Stimulated activated naive B cell treated with anti-CD40 and anti-IgM and Interleukin-4, amounts not matched to agents 10 μg/mL and 1 μg/mL and 100 μg/mL, for 72 hours (primary cell): Measurements from ENCODE around the gene HYOU1.
"Not testable (repeated sequence)": the region's sequence is repeated elsewhere in the genome, so short reads cannot be mapped to it uniquely, and the experiment has no call there.

Source experiments
- ATAC-seq, 2 donors: fragments of 150-1000 bp; cut with Tn5 transposase; replicated peaks; 2 replicates each; pipeline ENCODE4 v1.10.0; 2021; ENCODE audit warnings: moderate library complexity in 1 of 2
- DNase-seq: peaks from one replicate; pipeline ENCODE4 v3.0.0; 2021
- H3K27ac Mint-ChIP-seq: one replicate; pipeline ENCODE4 v1.8.0; 2022; ENCODE audit warnings: mild to moderate bottlenecking, mixed read lengths
- H3K27me3 Mint-ChIP-seq, 2 donors: one replicate each; pipeline ENCODE4 v1.8.0; 2022; ENCODE audit warnings: mixed read lengths in 2 of 2
- H3K36me3 Mint-ChIP-seq, 2 donors: one replicate each; pipeline ENCODE4 v1.8.0; 2022; ENCODE audit warnings: mixed read lengths in 2 of 2, mild to moderate bottlenecking in 1 of 2
- H3K4me1 Mint-ChIP-seq, 2 donors: one replicate each; pipeline ENCODE4 v1.8.0; 2022; ENCODE audit warnings: mixed read lengths in 2 of 2, mild to moderate bottlenecking in 1 of 2
- H3K4me3 Mint-ChIP-seq, 2 donors: one replicate each; pipeline ENCODE4 v1.8.0; 2022; ENCODE audit warnings: mild to moderate bottlenecking in 2 of 2, mixed read lengths in 2 of 2, moderate library complexity in 1 of 2
- H3K9me3 Mint-ChIP-seq, 2 donors: one replicate each; pipeline ENCODE4 v1.8.0; 2022; ENCODE audit warnings: mixed read lengths in 2 of 2, mild to moderate bottlenecking in 1 of 2

Gene HYOU1

DNA sequence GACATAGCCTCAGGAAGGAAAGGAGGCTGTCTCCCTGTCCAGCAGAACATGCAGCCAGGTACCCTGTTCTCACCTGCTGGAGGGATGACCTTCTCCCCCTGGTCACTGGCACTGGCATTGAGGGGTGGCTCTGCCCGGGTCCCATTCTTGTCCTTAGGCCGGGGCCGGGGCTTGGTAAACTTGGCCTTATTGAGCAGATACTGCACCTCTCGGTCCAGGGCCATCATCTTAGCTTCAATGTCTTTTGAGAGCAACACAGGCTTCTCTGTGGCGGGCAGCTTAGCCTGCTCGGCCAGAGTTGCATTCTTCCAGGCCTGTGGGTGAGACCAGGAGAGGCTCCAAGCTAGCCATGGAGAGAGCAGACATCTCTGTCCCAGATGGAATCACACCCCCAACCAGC lies 10.5 kb downstream of the HYOU1 start:
- DNase-seq (no peak), ATAC-seq (no peak)
- H3K4me1 Mint-ChIP-seq: peaks cover 15 to 16% of the 10 kb centered on the region in 2 donors
- no peak overlapping the region for H3K27ac Mint-ChIP-seq
- no peaks in the 10 kb centered on the region for H3K9me3 Mint-ChIP-seq
- H3K36me3 Mint-ChIP-seq: peaks cover 55 to 66% of the 10 kb centered on the region in 2 donors
- H3K4me3 Mint-ChIP-seq: no peak overlapping the region
- H3K27me3 Mint-ChIP-seq: no peaks in the 10 kb centered on the region

- Mint-ChIP-seq H3K9me3 (no peaks in the 10 kb centered on the region), H3K4me1 (peaks cover 8 to 9% of the 10 kb centered on the region in 2 donors), H3K4me3 (no peak overlapping the region), H3K27ac (no peak overlapping the region), H3K27me3 (no peaks in the 10 kb centered on the region), H3K36me3 (peaks cover 46 to 54% of the 10 kb centered on the region in 2 donors)
- DNase-seq: no peak
- ATAC-seq: no peak
Observed at GRCh38 chr11:119044708-119045107, 12.3 kb downstream of the HYOU1 start.

DNA sequence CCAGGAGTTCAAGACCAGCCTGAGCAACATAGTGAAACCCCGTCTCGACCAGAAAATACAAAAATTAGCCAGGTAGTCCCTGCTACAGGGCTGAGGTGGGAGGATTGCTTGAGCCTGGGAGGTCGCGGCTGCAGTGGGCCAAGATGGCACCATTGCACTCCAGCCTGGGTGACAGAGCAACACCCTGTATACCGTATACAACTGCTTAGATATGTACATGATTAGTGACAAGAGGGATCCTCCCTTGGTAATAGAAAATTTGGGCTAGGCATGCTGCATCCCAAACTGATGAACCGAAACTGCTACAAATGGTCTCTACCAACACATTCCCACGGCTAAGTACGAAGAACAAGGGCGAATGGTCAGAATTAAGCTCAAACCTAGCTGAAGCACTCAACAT lies 14.1 kb downstream of the HYOU1 start:
- no peak for ATAC-seq
- Mint-ChIP-seq H3K4me3 (no peak overlapping the region), H3K4me1 (peaks cover 12 to 16% of the 10 kb centered on the region in 2 donors), H3K27ac (no peak overlapping the region), H3K9me3 (no peaks in the 10 kb centered on the region), H3K27me3 (no peaks in the 10 kb centered on the region), H3K36me3 (peaks cover 30 to 38% of the 10 kb centered on the region in 2 donors)
- no peak for DNase-seq

- Mint-ChIP-seq H3K9me3 (no peaks in the 10 kb centered on the region), H3K36me3 (peaks cover 23 to 30% of the 10 kb centered on the region in 2 donors), H3K27ac (no peak overlapping the region), H3K4me1 (peaks cover 12 to 16% of the 10 kb centered on the region in 2 donors), H3K4me3 (no peak overlapping the region), H3K27me3 (no peaks in the 10 kb centered on the region)
- peak in 1 of 2 donors; percentile 20 for ATAC-seq
- DNase-seq: no peak
Observed at GRCh38 chr11:119041821-119042514, 15.0 kb downstream of the HYOU1 start.

DNA sequence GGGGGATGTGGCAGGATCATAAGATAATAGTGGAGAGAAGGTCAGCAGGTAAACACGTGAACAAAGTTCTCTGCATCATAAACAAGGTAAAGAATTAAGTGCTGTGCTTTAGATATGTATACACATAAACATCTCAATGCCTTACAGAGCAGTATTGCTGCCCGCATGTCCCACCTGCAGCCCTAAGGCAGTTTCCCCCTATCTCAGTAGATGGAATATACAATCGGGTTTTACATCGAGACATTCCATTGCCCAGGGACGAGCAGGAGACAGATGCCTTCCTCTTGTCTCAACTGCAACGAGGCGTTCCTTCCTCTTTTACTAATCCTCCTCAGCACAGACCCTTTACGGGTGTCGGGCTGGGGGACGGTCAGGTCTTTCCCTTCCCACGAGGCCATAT lies 17.5 kb downstream of the HYOU1 start:
- not testable (repeated sequence) for H3K36me3 Mint-ChIP-seq, DNase-seq, H3K4me3 Mint-ChIP-seq, ATAC-seq, H3K27me3 Mint-ChIP-seq, H3K27ac Mint-ChIP-seq, H3K9me3 Mint-ChIP-seq
- H3K4me1 Mint-ChIP-seq: peaks cover 12 to 16% of the 10 kb centered on the region in 2 donors

GRCh38 chr11:119038884-119039283 lies 18.1 kb downstream of the HYOU1 start:
- Mint-ChIP-seq H3K27me3 (no peaks in the 10 kb centered on the region), H3K4me1 (peaks cover 12 to 16% of the 10 kb centered on the region in 2 donors), H3K36me3 (peaks cover 0 to 3% of the 10 kb centered on the region in 2 donors), H3K9me3 (no peaks in the 10 kb centered on the region), H3K4me3 (no peak overlapping the region), H3K27ac (peak overlapping the region; percentile 31)
- DNase-seq (no peak), ATAC-seq (no peak)

GRCh38 chr11:119034813-119035212 lies 22.2 kb downstream of the HYOU1 start:
- no peak overlapping the region for H3K4me3 Mint-ChIP-seq
- no peak for ATAC-seq
- no peak for DNase-seq
- H3K36me3 Mint-ChIP-seq: no peaks in the 10 kb centered on the region
- H3K27me3 Mint-ChIP-seq: no peaks in the 10 kb centered on the region
- H3K9me3 Mint-ChIP-seq: no peaks in the 10 kb centered on the region
- no peak overlapping the region for H3K27ac Mint-ChIP-seq
- peaks cover 11 to 13% of the 10 kb centered on the region in 2 donors for H3K4me1 Mint-ChIP-seq

GRCh38 chr11:119033421-119033820 lies 23.6 kb downstream of the HYOU1 start:
- DNase-seq, H3K9me3 Mint-ChIP-seq, H3K4me3 Mint-ChIP-seq, H3K27me3 Mint-ChIP-seq, H3K27ac Mint-ChIP-seq, H3K36me3 Mint-ChIP-seq, ATAC-seq: not testable (repeated sequence)
- H3K4me1 Mint-ChIP-seq: peaks cover 16 to 18% of the 10 kb centered on the region in 2 donors

DNA sequence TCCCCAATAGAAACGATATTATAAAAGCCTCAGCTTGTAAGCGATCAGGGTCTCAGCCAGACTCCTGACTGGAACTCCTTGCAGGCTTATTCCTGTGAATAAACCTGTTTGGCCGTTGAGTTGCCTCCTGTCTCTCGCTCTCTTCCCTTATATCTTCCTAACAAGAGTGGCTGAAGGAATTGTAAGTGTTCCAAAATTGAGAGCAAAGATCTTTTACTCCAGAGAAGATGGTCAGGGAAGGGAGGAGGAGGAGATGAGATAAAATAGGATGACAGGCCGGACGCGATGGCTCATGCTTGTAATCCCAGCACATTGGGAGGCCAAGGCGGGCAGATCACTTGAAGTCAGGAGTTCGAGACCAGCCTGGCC lies 25.1 kb downstream of the HYOU1 start:
- Mint-ChIP-seq H3K27me3 (no peaks in the 10 kb centered on the region), H3K36me3 (peaks cover 10 to 13% of the 10 kb centered on the region in 2 donors), H3K4me1 (peaks cover 22 to 23% of the 10 kb centered on the region in 2 donors), H3K9me3 (no peaks in the 10 kb centered on the region), H3K27ac (no peak overlapping the region), H3K4me3 (no peak overlapping the region)
- no peak for ATAC-seq
- DNase-seq: no peak

DNA sequence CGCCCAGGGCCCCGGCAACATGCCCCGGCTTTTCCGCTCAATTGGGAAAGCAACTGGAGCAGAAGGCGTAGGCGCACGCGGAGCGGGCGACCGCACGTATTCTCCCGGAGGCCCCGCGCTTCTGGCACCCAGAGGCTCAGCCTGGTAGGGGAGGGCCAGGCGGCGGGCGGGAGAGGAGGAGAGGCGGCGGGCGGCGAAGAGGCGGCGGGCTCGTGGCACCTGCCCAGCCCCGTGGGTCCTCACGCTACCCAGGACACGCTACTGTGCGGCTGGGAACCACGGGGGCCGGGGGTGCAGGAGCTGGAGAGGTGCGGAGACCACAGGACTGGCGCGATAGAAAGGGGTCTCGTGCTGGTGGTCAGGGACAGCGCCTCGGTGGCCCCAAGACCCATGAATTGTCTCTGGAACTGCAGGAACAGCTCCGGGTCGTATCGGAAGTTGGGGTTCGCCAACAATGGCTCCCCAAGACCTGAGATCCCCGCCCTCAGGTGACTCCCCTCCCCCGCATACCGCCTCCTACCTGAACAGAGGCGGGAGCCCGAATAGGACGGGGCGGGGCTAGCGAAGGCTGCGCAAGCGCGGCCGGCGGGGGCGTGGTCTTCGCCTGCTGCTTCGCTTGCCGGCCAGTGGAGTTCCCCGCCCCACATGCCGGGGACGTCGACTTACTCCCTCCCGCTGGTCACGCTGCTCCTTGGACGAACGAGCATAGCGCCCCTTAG lies 26.5 kb downstream of the HYOU1 start, which contains the start of gene SLC37A4:
SLC37A4 (minus strand) TSS at position 549 of the 719 bp plus-strand sequence.
- Mint-ChIP-seq H3K27ac (peak within 1 kb of the TSS; percentile 89), H3K4me1 (peaks cover 23 to 24% of the 10 kb centered on the region in 2 donors), H3K4me3 (peak within 1 kb of the TSS; percentile 88 to 89), H3K9me3 (no peaks in the 10 kb centered on the region), H3K27me3 (no peaks in the 10 kb centered on the region), H3K36me3 (peaks cover 13 to 21% of the 10 kb centered on the region in 2 donors)
- DNase-seq (peak; percentile 95), ATAC-seq (peak; percentile 88 to 94)

- peaks cover 28 to 29% of the 10 kb centered on the region in 2 donors for H3K4me1 Mint-ChIP-seq
- ATAC-seq: peak; percentile 7 to 18
- no peaks in the 10 kb centered on the region for H3K27me3 Mint-ChIP-seq
- peaks cover 18 to 26% of the 10 kb centered on the region in 2 donors for H3K36me3 Mint-ChIP-seq
- DNase-seq: no peak
- peak overlapping the region; percentile 88 to 89 for H3K4me3 Mint-ChIP-seq
- peak overlapping the region; percentile 89 for H3K27ac Mint-ChIP-seq
- H3K9me3 Mint-ChIP-seq: no peaks in the 10 kb centered on the region
Observed at GRCh38 chr11:119030029-119030328, 27.0 kb downstream of the HYOU1 start.

DNA sequence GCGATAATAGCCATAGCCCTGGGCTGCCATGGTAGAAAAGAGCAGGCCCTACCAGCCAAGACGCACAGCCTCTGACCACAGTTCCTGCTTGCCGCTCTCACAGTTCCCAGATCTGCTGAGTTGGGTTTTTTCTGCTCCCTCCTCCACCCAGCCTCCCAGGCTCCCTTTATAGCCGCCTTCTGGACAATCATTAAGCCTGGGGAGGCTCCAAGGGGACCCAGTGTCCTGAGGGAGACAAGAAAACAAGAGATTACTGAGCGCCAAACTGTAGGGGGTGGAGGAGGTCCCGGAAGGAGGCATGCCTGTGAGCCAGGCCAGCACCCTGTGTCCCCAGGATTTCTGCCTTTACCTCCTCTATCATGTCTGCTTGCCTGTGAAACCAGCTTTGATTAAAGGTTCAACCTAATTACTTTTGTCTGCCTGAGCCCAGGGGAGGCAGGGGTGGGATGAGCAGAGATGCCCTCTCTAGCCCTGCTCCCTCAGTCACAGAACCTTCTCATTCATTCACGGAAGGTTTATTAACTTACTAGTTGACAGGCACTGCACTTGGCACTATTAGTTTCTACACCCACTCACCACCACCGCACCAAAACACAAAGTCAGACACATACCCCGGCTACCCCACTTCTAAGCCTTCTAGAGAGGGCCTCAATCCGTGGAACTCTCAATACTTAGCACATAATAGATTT lies 27.5 kb downstream of the HYOU1 start:
- Mint-ChIP-seq H3K9me3 (no peaks in the 10 kb centered on the region), H3K36me3 (peaks cover 21 to 31% of the 10 kb centered on the region in 2 donors), H3K4me1 (peaks cover 29 to 31% of the 10 kb centered on the region in 2 donors), H3K4me3 (peak overlapping the region; percentile 88 to 89), H3K27ac (no peak overlapping the region), H3K27me3 (no peaks in the 10 kb centered on the region)
- no peak for DNase-seq
- ATAC-seq: peak; percentile 8 to 37

DNA sequence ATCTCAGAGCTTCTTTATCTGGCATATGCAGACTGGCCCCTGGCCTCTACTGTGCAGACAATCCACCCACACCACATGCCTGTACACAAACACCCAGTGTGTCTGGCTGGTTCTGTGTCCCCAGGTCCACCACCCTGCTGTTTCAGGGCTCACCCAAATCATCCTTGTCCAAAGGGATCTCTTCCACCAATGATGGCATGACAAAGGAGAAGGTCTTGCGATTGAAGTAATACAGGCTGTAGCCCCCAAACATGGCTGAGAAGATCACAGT lies 28.0 kb downstream of the HYOU1 start:
- DNase-seq: no peak
- ATAC-seq: no peak
- Mint-ChIP-seq H3K36me3 (peaks cover 23 to 35% of the 10 kb centered on the region in 2 donors), H3K4me1 (peaks cover 29 to 34% of the 10 kb centered on the region in 2 donors), H3K27ac (no peak overlapping the region), H3K4me3 (no peak overlapping the region), H3K27me3 (no peaks in the 10 kb centered on the region), H3K9me3 (no peaks in the 10 kb centered on the region)

DNA sequence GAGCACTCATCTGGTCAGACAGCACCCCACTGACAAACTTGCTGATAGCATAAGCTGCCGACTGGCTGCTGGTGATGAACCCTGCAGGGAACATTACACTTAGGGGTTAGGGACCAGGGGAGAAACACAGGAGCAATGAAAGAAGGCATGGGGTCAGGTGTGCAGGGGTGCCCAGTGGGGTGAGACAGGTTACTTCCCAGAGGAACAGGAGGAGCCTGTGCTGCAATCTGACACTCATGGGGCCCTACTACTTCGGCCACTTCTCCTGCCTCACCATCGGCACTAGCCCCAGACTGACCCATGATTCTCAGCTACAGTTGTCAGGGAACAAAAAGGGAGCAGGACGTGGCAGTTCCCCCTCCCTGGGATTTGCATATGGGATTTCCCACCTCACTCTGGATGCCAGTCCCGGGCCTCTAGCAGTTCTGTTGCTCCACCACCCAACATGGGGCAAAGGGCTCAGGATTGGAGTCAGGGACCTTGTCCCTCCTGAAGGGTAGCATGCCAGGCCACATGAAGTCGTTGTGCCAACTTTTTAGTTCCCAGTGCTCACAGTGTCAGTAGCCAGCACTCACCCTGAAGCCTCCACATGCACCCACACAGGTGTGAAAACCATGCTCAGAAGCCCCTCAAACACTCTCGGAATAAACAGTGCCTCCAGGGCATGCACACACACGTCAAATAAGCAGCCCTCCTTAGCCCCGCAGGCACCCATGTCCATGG lies 28.5 kb downstream of the HYOU1 start:
- Mint-ChIP-seq H3K27ac (no peak overlapping the region), H3K9me3 (no peaks in the 10 kb centered on the region), H3K27me3 (no peaks in the 10 kb centered on the region), H3K36me3 (peaks cover 24 to 40% of the 10 kb centered on the region in 2 donors), H3K4me1 (peaks cover 34% of the 10 kb centered on the region in 2 donors), H3K4me3 (no peak overlapping the region)
- DNase-seq: no peak
- no peak for ATAC-seq
